Smooth muscle cell of the brain vasculature (primary cell): Measurements from ENCODE around the gene ZFAND6.
"Not testable (repeated sequence)": the region's sequence is repeated elsewhere in the genome, so short reads cannot be mapped to it uniquely, and the experiment has no call there.

ENCODE experiments used
- DNase-seq: peaks from one replicate; pipeline ENCODE4 v3.0.0-alpha.2; 2012; ENCODE audit warnings: low read depth, low spot score

Gene ZFAND6

GRCh38 chr15:80142646-80143045 is 83.2 kb downstream of the ZFAND6 start:
- no peak for DNase-seq

- no peak for DNase-seq
Measured at GRCh38 chr15:80151148-80151547, 91.7 kb downstream of the ZFAND6 start.

GRCh38 chr15:80151576-80151975 is 92.1 kb downstream of the ZFAND6 start:
- no peak for DNase-seq

GRCh38 chr15:80152180-80152895 is 92.9 kb downstream of the ZFAND6 start:
- peak; percentile 77 for DNase-seq

- peak; percentile 2 for DNase-seq
Measured at GRCh38 chr15:80152896-80153876, 93.7 kb downstream of the ZFAND6 start, which contains the start of gene FAH. Gene FAH (plus strand): TSS chr15:80152999. CDS start chr15:80153055, 56 bp downstream.

- no peak for DNase-seq
Measured at GRCh38 chr15:80153900-80154299, 94.4 kb downstream of the ZFAND6 start.

- DNase-seq: no peak
Measured at GRCh38 chr15:80154336-80154735, 94.9 kb downstream of the ZFAND6 start.

- DNase-seq: no peak
Measured at GRCh38 chr15:80155001-80155377, 95.5 kb downstream of the ZFAND6 start.

GRCh38 chr15:80155378-80156175 is 96.1 kb downstream of the ZFAND6 start:
- not testable (repeated sequence) for DNase-seq

- no peak for DNase-seq
Measured at GRCh38 chr15:80156176-80156720, 96.8 kb downstream of the ZFAND6 start.

- DNase-seq: no peak
Measured at GRCh38 chr15:80157215-80157614, 97.7 kb downstream of the ZFAND6 start.

GRCh38 chr15:80159301-80159700 is 99.8 kb downstream of the ZFAND6 start:
- no peak for DNase-seq

GRCh38 chr15:80159811-80160569 is 100.5 kb downstream of the ZFAND6 start:
- no peak for DNase-seq

- DNase-seq: peak; percentile 15
Measured at GRCh38 chr15:80160570-80161156, 101.2 kb downstream of the ZFAND6 start.

GRCh38 chr15:80161468-80162016 is 102.1 kb downstream of the ZFAND6 start:
- DNase-seq: no peak

GRCh38 chr15:80162059-80162554 is 102.6 kb downstream of the ZFAND6 start:
- no peak for DNase-seq

- no peak for DNase-seq
Measured at GRCh38 chr15:80163217-80163616, 103.7 kb downstream of the ZFAND6 start.

- no peak for DNase-seq
Measured at GRCh38 chr15:80163897-80164296, 104.4 kb downstream of the ZFAND6 start.

- DNase-seq: no peak
Measured at GRCh38 chr15:80167936-80168335, 108.5 kb downstream of the ZFAND6 start.

GRCh38 chr15:80168421-80168820 is 108.9 kb downstream of the ZFAND6 start:
- DNase-seq: no peak
